HG02840 (cell line): ENCODE data around the gene COL12A1.
"Not testable (repeated sequence)": the region's sequence is repeated elsewhere in the genome, so short reads cannot be mapped to it uniquely, and the experiment has no call there.

Experiments used
- ATAC-seq: cut with Tn5 transposase; IDR thresholded peaks from one replicate; pipeline ENCODE4 v1.9.1; 2021; ENCODE audit warnings: mild to moderate bottlenecking, moderate library complexity, moderate number of reproducible peaks; ENCODE audit not compliant: unreplicated experiment, low FRiP score

The COL12A1 gene

DNA sequence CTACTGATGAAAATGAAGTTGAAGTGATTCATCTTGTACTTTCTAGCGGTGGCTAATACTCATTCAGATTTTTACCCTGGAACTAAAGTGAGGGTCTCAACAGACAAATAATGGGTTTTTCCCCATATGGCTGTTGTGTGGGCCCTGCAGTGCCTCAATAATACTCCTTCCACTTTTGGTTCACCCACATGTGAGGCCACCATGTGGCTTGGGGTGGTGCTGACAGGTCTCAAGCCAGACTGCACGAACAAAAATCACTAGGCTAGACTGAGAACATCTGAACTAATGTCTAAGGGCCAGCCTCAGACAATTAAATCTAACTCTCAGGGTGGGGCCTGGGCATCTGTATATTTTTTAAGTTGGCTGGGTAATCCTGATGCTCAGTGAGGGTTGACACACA, 7.9 kb upstream of the COL12A1 start:
- ATAC-seq = no peak

DNA sequence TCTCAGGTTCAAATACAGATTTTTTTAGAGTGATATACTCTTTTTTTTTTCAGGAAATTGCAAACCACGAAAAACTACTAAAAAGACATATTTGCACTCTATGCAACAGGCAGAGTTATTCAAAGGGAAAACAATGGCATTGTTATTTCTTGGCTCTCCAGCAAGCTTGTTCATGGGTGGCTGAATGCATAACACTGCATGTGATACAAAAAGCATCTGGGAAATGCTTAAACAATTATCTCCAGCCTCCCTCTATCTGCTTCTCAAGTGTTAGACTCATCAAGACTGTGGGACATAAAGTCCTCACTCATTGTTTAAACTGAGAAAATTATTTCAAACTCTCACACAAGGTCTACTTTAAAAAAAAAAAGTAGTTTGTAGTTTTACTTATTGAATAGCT, 7.3 kb upstream of the COL12A1 start:
- no peak for ATAC-seq

GRCh38 chr6:75211920-75212590, 6.2 kb upstream of the COL12A1 start:
- no peak for ATAC-seq

DNA sequence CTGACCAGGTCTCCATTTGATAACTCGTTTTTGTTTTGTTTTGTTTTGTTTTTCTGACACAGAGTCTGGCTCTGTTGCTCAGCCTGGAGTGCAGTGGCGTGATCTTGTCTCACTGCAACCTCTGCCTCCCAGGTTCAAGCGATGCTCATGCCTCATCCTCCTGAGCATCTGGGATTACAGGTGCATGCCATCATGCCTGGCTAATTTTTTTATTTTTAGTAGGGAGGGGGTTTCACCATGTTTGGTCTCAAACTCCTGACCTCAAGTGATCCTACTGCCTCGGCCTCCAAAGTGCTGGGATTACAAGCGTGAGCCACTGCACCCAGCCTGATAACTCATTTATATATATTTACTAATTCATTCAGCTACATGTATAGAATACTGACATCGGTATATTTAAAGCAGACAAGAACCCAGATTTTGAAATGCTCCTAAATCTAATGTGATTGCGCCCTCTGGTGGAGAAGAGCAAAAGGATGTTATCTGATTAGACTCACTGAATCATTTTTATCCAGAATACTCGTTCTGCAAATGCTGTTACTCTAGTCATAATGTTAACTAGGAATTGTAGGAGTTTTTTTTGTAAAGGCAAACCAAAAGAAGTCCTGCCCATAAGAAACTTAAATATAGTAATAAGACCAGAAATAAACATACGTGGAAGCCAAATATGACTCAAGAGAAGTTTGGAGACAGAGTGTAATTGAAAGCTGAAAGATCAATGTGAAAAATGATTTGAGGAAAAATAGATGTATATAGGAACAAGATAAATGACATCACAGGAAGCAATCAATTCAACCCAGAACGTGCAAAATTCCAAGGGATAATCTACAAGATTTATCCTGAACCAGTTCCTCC, 5.3 kb upstream of the COL12A1 start:
- ATAC-seq = no peak

- ATAC-seq = no peak
Measured at GRCh38 chr6:75209184-75209723, 3.4 kb upstream of the COL12A1 start.

- peak; percentile 70 for ATAC-seq
Measured at GRCh38 chr6:75208298-75209183, 2.7 kb upstream of the COL12A1 start.

GRCh38 chr6:75206576-75207342, 906 bp upstream of the COL12A1 start:
- no peak for ATAC-seq

DNA sequence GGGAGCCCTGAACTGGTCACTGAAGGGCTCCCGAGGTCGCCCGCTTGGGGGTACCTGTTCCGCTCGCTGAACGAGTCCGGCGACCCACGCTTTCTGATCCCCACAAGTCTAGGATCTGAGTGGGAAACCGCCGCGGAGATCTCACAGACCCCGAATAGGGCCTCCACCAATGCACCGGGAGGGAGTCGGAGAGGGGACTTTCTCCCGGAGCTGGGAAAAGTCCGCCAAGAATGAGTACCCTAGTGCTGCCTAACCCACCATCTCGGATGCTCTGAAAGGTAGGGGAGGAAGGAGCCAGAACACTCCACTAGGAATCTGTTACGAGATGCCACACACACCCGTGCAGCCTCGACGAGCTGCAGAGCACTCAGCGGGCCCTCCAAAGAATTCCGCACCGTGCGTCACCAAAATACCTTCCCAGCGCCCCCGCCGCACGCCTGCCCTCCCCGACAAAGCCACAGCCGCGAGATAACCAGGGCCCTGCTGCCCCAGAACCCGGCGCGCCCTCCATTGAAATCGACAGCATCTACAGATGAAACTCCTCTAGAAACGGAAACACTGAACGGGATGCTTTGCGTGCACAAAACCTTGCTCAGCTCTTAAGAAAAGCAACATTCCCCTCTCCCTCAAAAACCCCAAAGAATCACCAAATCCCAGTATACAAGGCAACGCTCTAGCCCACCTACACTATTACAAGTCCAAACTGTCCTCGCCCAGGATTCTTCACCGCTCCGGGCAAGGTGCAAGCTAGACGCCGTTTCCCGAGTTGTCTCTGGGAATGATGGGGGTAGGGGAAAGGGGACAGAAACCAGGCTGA, 686 bp downstream of the COL12A1 start:
- no peak for ATAC-seq

- ATAC-seq = no peak
Measured at GRCh38 chr6:75204217-75204958, 1.5 kb downstream of the COL12A1 start.

- ATAC-seq = no peak
Measured at GRCh38 chr6:75203721-75204120, 2.1 kb downstream of the COL12A1 start.

DNA sequence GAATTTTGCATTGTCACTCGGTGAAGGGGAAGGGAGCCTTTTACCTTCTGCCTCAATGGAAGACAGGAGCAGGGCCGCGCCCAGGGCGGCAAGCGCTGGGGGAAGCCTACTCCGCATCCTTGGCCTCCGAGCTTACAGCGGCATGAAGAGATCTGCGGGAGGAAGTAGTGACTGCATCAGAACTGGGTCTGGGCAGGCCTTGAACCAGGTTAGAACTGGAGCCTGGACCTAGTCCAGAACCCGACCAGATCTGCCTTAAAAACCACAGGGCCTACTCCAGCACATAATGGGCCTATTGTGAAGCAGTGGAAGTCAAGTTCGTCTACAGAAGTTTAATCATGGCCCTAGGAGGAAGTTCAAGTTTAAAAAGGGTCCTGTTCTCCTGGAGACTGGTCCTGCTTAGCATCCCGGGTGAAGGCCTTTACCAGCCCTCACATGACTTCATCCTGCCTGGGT, 3.1 kb downstream of the COL12A1 start:
- no peak for ATAC-seq

- ATAC-seq = no peak
Measured at GRCh38 chr6:75201901-75202672, 3.8 kb downstream of the COL12A1 start.

DNA sequence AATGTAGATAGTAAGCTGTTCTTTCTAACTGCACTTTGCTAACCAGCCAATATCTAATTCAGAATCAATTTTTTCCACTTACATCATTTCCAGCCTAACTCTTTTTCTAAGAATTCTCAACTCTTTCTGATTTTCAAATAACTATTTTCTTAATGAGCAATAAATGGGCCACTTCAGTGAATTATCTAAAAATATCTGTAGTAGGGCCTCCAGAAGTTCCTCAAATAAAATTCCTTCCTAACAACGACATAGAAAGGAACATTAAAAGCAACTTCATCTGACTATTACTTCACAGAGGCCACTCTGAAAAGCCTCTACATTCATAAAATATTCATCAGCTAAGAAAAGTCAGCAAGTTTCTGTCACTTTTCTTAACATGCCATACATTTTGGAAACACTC, 4.8 kb downstream of the COL12A1 start:
- ATAC-seq = no peak

DNA sequence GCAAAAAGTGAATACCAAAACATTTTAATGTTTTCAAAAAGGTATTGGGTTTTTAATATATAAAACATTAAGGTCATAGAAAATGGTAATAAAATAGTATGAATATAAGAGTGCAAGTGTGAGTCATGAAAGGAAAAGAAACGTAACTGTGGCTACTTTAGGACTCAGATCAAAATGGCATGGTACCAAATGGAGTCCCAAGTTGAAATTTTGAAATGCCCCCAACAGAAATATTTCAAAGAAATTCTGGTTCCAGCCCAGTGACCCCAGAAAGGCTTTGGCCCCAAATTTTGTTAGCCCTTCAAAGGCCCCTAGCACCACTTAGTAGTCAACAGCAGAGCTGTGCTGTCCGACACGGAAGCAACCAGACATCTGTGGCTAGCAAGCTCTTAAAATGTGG, 6.0 kb downstream of the COL12A1 start:
- no peak for ATAC-seq

- no peak for ATAC-seq
Measured at GRCh38 chr6:75196081-75196687, 9.7 kb downstream of the COL12A1 start.

GRCh38 chr6:75188221-75188925, 17.5 kb downstream of the COL12A1 start:
- no peak for ATAC-seq

GRCh38 chr6:75186581-75186980, 19.3 kb downstream of the COL12A1 start:
- not testable (repeated sequence) for ATAC-seq
